Myocyte (in vitro differentiated cells): ENCODE data around the gene MGLL. TPM values are rescaled to one million over a fixed set of nuclear protein-coding genes. Genes with fewer than 3 reads are reported as not detected.
"Not testable (repeated sequence)": the region's sequence is repeated elsewhere in the genome, so short reads cannot be mapped to it uniquely, and the experiment has no call there.

Experiments used
- DNase-seq: peaks from one replicate; pipeline ENCODE4 v3.0.0-alpha.2; 2012; ENCODE audit warnings: low read depth
- total RNA-seq: library from RNA; depleted of rRNA; stranded (reverse); fragments of >200 nt; gene quantifications from 2 replicates; pipeline ENCODE4 v1.2.3, GENCODE V29; 2014

The MGLL gene
- total RNA-seq, 1 donor from 2014 or later: 102 TPM

DNA sequence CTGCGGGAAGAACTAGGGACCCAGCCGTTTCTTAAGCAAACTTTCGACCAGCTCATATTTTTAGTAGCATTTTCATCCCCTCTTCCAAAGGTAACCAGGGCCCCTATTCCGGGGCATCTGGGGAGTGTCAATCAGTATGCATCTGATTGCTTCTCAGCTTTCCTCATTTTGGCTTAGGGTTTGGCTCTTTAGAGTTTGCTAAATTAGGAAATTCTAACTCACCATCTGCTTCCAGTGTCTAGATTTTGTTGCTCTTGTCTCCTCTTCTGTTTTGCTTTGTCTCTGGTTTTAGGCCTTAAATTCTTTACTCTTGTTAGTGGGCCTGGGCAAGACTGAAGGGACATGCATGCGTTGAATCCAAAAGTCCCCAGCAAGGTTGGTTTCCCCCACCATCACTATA is 159.2 kb downstream of the MGLL start:
- no peak for DNase-seq

DNA sequence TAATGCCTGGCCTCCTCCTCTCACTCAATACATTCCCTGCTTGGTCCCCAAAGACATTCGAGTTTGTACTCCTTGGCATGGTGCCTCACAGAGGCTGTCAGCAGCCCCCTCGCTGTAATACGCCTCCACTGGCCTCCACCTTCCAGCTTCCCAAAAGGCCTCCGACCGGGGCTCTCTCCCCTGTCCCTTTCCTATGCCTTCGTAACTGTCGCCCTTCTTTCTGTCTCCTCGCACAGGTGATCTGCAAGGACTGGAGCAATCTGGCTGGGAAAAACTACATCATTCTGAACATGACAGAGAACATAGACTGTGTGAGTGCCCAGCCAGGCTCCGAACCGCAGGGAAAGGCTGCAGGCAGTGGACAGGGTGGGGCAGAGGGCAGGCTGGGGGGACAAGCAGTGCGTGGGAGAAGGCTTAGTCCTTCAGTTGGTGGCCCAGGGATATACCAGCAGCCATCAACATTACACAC is 160.3 kb downstream of the MGLL start:
- DNase-seq: no peak

DNA sequence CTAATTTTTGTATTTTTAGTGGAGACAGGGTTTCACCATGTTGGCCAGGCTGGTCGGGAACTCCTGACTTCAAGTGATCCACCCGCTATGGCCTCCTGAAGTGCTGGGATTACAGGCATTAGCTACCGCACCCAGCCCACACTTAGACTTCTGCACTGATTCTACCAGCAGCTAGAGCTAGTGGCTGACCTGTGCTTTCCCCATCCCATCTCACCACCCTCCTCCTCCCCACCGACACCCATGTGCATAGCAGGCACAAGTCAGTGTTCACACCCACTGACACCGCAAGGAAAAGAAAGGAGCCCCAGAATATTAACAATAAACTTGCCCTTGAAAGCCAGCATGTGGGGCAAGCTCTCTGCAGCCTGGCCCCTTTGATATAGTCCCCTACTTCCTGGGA is 160.7 kb downstream of the MGLL start:
- no peak for DNase-seq

DNA sequence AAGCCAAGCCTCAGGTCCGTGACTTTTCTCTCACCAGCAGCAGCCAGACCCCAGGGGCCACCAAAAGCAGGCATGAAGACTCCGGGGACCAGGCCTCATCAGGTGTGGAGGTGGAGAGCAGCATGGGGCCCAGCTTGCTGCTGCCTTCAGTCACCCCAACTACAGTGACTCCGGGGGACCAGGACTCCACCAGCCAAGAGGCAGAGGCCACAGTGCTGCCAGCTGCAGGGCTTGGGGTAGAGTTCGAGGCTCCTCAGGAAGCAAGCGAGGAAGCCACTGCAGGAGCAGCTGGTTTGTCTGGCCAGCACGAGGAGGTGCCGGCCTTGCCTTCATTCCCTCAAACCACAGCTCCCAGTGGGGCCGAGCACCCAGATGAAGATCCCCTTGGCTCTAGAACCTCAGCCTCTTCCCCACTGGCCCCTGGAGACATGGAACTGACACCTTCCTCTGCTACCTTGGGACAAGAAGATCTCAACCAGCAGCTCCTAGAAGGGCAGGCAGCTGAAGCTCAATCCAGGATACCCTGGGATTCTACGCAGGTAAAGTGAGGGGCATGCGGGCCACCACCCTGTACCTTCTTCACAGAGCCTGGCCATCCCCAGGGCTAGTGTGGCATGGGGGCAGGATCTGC is 161.6 kb downstream of the MGLL start:
- no peak for DNase-seq

DNA sequence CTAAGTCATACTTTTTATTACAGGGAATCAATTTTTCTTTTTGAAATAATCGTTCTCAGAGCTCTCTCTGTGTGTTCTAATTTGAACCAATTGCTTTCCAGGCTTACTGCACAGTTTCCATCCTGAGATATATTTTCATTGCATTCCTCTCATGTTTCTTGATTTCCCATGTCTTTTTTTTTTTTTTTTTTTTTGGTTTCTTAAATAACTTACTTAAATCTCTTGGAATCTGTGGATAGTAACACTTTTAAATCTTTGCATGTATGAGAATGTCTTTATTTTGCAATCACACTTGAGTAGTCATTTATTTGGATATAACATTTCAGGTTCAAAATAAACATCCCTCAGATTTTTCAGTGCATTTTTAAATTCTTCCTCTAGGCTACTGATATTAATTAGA is 164.1 kb downstream of the MGLL start:
- no peak for DNase-seq

DNA sequence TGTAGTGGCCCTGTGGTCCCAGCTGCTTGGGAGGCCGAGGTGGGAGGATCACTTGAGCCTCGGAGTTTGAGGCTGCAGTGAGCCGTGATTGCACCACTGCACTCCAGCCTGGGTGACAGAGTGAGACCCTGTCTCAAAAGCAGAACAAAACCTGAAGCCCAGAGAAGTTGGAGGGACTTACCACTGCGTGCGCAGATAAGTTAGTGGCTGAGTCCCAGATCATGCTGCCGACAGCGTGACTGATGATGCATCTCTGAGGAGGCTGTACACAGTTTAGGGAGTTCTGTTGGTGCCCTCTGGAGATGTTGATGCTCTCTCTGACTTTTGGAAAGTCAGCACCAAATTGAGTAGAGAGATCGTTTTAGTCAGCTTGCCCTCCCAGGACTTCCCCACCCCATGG is 165.4 kb downstream of the MGLL start:
- DNase-seq: no peak

DNA sequence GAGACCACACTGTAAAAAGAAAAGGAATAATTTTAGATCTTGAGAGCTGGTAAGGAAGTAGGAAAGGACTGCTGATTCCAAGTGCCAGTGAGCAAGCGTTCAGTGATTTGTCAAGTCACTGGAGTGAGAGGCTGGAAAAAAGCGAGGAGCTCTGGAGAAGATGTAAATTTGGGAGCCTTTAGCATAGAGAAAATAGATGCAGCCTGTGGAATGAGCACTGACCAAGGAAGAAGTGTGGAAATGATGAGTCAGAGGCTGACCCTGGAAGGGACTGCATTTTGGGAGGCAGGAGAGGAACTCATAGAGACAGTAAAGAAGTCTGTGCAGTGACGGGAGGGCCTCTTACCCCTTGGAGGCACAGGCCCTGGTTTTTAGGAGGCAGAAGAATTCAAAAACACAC is 166.7 kb downstream of the MGLL start:
- peak; percentile 47 for DNase-seq

DNA sequence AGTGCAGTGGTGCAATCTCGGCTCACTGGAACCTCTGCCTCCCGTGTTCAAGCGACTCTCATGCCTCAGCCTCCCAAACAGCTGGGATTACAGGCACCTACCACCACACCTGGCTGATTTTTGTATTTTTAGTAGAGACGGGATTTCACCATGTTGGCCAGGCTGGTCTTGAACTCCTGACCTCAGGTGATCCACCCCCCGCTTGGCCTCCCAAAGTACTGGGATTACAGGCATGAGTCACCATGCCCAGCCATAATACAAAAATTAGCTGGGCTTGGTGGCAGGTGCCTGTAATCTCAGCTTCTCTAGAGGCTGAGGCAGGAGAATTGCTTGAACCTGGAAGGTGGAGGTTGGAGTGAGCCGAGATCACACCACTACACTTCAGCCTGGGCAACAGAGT is 167.3 kb downstream of the MGLL start:
- DNase-seq: not testable (repeated sequence)

DNA sequence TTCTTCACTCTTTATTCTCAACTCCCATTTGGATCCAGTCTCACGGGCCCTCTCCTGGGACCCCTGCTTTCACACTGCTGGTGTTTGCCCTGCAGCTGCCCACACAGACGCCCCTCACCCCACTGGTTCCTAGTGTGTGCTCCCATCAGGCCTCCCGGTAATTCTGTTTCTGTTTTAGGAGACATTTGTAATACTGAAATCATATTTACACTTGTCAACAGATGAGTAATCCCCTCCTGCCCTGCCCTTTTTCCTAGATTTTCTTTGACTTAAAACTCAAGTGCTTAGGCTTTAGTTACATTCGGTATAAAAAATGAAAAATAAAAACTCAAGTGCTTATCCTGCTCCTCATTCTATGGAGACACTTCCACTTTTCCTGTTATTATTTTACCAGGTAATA is 167.9 kb downstream of the MGLL start:
- DNase-seq: no peak

DNA sequence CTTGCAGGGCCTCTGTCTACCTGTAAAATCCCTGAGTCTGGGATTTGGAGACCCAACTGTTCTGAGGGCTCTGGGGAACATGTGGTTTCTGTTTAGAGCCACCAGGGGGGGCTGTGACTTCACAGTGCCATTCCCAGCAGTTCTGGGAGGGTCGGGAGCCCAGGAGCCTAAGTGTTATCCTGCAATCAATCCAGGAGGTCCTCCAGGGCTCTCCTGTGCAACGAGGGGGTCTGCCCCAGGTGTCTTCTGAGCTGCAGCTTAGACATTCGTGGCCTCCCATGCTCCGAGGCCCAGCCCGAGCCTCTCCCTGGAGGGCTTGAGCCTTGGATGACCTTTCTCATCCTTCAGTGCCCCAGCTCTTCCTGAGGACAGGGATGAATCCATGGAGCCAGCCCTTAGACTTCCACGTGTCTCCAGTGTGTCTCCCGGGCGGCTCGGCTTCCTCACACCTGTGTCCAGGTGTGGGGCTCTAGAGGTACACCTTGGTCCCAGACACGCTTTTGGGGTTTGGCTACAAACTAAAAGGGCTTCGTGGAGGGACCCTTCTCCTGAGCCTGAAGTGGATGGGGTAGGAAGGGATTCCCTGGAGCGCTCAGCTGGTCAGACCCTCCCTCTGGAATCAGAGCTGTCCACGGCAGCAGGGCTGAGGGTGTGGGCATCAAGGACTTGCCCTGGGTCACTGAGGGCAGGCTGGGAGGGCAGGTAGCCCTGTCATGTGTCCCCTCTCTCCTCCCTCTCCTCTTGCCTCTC is 169.9 kb downstream of the MGLL start:
- peak; percentile 71 for DNase-seq

DNA sequence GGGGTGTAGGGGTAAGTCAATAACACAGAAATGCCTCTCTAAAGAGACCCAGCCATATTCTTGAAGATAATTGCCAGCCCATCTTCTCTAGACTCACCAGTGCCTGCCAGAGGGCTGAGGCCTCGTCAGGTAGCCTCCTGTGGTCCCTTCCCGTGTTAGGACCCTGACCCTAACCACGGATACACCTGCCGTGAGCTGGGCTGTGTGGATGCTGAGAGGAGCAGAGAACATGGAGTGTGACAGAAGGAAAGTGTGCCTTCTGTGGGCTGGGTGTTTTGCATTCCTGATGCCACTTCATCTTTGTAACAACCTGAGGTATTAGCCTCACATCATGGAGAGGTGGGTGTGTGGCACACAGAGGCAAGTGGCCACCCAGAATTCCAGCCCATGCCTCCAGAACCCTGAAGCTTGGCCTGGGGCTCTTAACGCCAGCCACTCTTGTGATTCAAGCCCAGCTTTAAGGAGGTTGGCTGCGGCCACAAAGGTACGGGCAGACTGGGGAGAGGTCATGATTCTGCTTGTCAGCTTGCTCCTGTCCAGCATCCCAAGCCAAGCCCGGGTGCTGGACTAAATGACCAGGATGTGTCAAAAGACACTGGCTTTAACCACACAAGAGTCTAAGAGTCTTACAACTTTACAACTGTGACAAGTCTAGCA is 170.7 kb downstream of the MGLL start:
- no peak for DNase-seq

DNA sequence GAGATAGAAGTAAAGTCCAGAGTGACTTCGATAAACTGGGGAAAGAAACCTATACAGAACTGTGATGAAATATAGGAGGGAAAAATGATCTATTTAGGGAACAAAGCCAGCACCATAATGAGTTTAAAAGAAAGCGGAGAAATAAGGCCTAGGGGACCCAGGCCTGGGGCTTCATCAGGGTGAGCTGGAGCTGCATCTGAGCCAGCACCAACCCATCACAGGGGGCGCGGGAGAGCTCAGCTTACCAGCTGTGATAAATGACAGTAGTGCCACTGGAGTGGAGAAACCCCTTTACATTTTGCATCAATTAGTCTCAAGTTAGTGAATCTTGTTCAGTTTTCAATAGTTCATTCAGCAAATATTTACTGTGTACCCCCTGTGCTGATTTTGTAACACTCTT is 172.1 kb downstream of the MGLL start:
- DNase-seq: no peak

DNA sequence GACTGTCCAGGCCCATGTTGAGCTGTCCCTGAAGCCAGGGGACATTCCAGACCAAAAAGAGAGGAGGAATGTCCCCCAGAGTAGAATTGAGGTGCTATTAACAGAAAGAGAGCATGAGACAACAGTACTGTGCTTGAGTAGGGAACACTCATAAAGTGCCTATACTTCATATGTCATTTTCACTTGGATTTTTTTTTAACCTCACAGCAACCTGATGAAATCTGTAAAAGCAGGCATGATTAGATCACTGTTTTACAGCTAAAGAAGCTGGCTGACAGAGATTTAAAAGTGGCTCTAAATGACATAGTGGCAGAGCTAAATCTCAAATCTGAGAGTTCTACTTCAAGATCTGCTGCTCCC is 174.5 kb downstream of the MGLL start:
- no peak for DNase-seq

DNA sequence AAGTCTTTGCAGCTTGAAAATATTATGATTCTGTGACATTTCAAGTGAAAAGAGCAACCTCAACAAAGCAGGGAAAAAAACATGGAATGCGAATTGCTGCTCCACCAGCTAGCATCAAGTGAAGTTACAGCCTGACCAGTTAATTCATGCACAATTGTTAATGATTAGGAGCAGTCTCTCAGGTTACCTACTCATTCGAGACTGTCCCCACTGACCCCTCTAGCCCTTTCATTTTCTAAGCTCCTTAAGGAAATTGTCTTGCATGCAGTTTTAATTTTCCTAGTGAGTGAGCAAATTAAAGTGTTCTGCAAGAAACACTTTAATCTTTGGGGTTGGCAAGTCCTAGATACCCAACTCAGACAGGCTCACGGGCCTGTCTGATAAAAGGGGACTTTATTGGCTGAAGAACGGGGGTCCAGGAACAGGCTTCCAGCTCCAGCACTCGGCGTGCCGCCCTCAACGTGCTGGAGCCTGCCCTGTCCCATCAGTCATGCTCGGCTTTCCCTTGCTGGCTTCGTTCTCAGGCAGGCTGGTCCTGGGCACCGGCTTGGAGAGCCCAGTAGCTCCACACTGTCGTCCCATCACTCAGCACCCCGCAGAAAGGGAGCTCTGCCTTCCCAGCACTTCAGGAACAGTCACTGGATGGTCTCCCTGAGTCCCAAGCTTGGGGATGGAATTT is 175.0 kb downstream of the MGLL start:
- DNase-seq: no peak

DNA sequence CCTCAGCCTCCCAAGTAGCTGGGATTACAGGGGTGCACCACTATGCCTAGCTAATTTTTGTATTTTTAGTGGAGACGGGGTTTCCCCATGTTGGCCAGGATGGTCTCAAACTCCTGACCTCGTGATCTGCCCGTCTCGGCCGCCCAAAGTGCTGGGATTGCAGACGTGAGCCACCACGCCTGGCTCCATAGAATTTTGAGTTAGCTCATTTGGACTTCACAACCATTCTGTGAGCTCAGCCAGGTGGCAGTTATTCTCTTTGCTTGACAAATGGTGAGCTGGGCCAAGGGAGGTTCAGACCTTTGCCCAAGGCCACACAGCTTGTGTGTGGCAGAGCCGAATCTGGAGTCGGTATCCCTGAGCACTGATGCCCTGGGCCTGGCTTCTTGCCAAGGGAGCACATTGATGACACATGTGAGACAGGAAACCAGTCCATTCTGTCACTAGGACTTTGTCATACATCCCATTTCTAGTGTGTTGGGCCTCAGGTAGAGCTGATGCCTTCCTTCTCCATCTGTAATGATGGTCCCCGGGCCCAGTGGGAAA is 175.7 kb downstream of the MGLL start:
- no peak for DNase-seq

DNA sequence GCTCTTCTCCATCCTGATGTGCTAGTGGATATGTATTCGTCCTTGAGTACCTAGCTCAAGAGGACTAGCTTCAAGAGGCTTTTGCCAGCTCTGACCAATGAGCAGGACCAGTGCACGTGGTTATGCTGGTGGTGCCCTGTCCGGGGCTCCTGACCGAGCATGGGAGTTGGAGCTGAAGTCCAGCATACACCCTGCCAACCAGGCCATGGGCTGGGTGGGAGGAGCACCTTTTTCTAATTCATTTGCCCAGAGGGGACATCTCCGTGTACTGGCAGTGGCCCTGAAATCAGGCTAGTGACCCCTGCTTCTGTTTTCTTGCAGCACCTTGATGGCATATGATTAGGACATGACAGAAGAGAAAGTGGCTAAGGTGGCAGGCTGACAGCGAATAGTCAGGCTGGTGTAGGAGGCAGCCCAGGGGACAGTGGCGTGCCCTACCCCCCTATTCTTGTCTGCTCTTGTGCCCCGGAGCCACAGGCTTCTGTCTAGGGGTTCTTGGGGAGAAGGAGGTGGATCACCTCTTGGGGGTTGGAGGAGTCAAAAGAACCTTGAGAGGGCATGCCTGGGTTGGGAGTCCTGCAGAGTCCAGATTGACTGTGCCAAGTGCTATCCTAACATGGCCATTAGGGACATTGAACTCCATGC is 176.8 kb downstream of the MGLL start:
- DNase-seq: no peak

DNA sequence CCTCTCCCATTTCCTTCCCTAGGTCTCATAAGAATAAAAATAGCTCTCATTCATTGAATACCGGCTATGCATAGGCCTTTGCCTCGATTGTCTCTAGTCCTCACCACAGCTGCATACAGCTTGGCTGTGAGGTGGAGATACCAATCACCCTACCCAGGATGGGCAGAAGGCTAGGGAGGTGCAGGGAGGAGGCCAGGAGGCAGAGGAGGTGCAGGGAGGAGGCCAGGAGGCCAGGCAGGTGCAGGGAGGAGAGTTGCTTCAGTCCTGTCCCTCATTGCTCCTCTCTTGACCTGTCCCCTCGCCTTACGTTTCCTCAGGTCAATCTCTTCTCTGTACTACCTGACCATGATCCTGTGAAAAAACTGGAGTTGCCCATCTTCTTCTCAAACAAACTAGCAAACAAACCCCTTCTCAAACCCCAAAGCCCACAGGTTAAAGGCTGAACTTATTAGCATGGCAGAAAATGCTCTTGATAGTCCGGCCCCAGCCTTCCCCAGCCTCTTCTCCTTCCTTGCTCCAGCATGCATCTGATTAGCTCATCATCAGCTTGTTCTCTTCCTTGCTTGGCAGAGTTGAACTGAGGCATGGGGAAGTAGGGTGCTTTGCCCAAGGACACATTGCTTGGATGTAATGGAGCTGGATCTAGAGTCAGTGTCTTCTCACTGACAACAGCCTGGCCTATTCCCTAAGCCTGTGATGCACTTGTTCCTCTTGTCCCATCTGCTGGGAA is 177.5 kb downstream of the MGLL start:
- no peak for DNase-seq

DNA sequence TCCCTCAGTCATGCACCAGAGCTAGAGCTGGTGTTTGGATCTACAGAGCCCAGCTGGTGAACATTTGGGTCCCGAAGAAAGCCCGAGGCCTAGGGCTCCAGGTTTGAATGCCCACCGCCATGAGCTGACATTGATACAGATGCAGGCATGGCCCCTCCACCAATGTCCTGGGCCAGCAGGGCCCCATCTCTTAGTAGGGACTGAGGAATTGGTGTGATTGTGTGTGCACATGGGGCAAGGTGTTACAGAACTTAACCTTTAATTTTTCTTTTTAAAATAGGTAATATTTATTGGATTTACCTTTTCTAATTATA is 182.3 kb downstream of the MGLL start:
- DNase-seq: no peak

DNA sequence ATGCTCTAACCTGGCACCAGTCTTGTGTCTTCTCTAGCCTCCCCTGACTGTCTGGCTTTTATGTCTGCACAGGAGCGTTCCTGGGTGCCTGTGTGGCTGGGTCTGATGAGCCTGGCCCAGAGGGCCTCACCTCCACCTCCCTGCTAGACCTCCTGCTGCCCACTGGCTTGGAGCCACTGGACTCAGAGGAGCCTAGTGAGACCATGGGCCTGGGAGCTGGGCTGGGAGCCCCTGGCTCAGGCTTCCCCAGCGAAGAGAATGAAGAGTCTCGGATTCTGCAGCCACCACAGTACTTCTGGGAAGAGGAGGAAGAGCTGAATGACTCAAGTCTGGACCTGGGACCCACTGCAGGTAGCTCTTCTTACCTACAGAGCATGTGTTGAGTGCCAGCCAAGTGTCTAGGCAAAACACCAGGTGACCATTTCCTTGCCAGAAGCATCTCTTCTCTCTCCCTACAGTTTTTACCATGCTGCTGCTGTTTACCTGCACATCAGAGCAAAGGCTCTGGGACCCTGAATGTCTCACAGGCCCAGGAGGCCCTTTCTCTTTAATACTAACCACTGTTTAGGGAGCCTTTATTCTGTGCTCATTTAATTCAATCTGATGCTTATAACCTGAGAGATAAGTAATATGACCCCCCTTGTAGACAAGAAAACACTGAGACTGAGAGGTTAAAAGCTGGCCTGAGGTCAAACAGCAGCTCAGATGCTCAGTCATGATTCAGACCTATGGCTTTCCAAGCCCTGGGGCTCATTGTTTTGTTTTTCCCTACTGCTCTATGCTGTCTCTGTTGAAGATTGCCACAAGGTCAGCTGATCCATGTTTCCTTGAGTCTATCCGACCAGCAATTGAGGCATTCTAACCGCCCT is 182.9 kb downstream of the MGLL start:
- peak; percentile 61 for DNase-seq
